GM18526 (cell line): ENCODE measurements around the gene GABBR2.
A peak's percentile ranks its signal among the peaks of the same experiment; 100 is the strongest.

Experiments
- POLR2A ChIP-seq: IDR thresholded peaks from 3 replicates; pipeline ENCODE4 v1.6.1; 2011; ENCODE audit not compliant: insufficient read length; ENCODE audit errors: extremely low read depth

The GABBR2 gene

DNA sequence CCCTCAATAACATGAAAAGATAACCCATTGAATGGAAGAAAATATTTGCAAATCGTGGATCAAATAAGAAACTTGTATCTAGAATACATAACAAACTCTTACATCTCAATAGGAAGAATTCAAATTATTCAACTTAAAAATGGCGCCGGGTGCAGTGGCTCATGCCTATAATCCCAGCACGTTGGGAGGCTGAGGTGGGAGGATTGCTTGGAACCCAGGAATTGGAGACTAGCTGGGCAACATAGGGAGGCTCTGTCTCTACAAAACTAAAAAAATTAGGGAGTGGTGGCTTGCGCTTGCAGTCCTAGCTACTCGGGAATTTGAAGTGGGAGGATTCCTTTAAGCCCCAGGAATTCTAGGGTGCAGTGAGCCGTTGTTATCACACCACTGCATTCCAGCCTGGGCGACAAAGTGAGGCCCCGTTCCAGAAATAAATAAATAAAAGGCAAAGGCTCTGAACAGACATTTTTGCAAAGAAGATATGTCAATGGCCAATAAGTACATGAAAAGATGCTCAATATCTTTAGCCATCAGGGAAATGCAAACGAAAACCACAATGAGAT lies 431.7 kb downstream of the GABBR2 start:
- no peak for TF ChIP-seq POLR2A

DNA sequence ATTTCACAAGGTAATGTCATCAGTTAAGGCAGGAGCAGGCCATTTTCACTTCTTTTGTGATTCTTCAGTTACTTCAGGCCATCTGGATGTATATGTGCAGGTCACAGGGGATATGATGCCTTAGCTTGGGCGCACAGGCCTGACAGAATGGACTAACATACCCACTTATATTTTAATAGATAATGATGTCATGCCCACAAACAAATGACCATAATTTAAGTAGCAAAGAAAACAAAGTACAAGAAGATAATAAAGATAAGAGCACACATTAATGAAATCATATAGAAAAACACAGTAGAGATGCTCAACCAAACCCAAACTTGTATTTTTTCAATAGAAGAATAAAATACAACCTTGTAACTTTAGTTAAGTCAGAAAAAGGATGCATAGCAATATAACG lies 433.6 kb downstream of the GABBR2 start:
- no peak for TF ChIP-seq POLR2A

DNA sequence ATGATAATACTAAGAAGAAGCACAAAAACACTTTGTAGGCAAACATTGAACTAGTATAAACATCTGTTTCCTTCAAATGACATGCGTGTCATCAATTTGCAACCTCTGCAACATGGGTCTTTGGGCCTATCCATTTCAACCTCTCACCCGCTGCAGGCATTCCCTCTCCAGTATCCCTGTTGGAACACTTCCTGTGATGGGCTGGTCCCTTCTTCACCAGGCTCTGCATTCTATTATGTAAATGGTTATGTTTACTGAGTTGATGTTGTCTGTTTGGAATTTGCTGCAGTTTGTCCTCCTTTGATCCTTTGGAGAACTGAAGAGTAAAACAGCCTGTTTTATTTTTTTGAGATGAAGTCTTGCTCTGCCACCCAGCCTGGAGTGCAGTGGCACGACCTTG lies 436.7 kb downstream of the GABBR2 start:
- TF ChIP-seq POLR2A = no peak

DNA sequence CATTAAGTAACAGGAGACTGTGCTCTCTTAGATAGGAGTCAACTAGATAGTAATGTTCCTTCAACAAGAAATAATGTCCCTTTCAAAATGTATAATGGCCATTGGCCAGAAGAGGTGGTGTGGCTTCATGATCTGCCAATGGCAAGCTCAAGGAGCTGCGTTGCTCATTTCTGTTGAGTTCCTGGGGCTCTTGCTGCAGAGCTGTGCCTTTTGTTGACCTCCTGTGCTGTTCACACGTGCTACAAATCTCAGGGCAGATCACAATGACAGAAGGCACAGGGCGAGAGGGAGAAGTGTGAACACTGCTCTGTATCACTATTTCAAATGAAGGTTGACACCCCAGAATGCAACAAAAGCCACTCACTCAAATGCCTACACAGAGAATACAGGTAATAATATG lies 437.3 kb downstream of the GABBR2 start:
- no peak for TF ChIP-seq POLR2A

DNA sequence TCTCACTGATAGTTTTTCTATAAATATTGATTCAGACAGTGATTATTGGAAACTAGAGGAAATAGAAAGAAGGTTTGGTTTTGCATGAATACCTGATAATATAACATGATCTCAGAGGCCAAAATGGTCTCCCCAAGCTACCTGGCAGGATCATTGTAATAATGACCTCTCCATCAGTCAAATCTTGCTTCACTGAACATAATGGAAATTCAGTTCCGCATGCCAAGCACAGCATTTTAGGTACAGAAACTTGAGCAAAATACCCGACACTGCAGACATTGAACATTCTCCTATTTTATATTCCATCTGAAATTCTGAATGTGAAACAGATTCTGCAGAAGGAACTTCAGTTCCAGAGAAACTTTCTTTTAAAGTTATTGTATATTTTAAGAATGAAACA lies 444.2 kb downstream of the GABBR2 start:
- no peak for TF ChIP-seq POLR2A

DNA sequence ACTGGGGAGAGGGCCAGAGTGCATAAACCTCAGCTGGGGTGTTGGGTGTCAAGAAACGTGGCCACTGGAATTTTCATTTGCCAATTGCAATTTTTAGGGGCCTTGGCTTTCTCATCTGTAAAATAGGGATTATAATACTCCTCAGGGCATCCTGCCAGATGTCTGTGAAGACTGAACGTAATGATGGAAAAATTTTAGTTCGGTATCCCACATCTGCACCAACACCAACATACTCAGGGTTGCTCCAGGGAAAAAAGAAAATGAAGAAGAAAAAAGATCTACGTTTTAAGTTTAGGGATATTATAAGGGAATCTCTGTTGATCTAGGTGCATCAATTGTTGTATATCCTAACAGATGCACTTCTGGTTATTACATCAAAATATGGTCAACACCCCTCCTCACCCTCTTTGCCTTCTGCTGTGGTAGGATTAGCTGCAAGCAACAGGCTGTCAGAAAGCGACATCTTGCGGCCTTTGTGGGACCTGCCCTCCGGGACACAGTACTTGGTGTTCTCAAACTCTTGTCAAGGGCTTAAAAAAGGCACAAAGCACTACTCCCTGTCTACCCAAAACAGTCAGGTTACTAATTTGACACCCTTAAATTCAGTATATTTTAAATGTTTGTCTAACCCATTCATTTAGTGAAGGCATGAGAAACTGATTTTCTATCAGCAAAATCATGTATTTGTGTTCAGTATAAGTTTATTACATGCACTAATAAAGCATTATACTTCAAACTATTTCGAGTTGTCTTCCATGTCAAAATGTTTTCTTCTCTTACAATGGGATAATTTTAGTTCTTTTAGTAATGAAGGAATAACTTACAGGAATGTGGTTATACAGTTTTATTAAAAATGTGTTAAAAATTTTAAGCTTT lies 445.0 kb downstream of the GABBR2 start:
- no peak for TF ChIP-seq POLR2A

DNA sequence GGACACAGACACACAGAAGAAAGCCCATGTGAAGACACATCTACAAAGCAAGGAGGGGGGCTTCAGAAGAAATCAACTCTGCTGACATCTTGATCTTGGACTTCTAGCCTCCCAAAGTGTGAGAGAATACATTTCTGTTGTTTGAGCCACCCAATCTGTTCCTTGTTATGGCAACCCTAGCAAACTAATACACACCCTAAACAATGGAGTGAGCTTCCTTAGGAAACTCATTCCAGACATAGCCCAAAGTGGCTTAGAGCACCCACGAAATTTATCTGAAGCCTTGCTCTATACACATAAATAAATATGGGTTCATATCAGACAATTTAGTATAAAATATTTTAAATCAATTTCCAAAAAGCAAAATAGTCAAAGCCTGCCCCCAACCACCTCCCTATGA lies 445.7 kb downstream of the GABBR2 start:
- TF ChIP-seq POLR2A = no peak

DNA sequence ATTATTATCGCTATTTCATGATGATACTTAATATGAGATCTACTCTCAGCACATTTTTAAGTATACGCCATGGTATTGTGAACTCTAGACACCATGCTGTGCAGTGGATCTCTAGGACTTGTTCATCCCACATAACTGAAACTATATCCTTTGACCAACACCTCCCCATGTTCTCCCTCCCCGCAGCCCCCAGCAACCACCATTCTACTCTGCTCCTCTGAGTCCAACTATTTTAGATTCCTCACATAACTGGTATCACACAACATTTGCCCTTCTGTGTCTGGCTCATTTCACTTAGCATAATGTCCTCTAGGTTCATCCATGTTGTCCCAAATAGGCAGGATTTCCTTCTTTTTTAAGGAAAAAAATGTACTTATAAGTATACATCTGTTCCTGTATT lies 446.7 kb downstream of the GABBR2 start:
- no peak for TF ChIP-seq POLR2A

DNA sequence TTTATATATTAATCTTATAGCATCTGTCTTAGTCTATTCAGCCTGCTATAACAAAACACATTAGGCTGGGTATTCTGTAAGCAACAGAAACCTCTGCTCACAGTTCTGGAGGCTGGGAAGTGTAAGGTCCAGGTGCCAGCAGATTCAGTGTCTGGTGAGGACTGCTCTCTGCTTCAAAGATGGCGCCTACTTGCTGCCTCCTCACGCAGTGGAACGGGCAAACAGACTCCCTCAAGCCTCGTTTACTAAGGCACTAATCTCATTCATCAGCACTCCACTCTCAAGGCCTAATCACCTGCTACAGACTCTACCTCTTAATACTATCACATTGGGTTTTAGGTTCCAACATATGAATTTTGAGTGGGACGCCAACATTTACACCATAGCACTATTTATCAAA lies 448.1 kb downstream of the GABBR2 start:
- TF ChIP-seq POLR2A = no peak

DNA sequence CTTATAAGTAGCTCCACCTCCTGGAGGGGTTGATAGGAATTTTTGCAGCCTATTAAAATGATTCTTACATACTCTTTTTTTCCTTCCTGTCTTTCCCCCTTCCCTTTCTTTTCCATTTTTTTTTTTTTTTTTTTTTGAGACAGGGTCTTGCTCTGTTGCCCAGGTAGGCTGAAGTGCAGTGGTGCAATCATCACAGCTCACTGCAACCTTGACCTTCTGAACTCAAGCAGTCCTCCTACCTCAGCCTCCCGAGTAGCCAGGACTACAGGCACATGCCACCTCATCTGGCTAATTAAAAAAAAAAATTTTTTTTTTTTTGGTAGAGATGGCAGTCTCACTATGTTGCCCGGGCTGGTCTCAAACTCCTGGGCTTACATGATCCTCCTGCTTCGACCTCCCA lies 448.9 kb downstream of the GABBR2 start:
- no peak for TF ChIP-seq POLR2A

DNA sequence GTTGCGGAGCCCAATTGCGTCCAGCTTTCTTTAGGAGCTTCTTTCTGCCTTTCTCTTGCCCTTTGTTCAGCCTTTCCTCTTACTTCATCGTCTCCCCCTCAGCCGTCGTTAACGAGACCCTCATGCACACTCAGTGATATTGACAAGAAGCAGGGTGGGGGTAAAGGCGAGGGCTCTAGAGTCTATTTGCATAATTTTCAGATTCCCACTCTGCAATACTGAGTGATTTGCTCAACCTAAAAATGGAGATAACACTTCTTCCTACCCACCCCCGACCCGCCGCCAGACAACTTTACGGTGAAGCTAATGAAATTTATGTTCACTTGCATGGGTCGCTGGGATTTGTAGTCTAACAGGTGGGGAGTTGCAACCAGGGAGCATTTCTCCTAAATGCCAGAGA lies 452.0 kb downstream of the GABBR2 start:
- no peak for TF ChIP-seq POLR2A

DNA sequence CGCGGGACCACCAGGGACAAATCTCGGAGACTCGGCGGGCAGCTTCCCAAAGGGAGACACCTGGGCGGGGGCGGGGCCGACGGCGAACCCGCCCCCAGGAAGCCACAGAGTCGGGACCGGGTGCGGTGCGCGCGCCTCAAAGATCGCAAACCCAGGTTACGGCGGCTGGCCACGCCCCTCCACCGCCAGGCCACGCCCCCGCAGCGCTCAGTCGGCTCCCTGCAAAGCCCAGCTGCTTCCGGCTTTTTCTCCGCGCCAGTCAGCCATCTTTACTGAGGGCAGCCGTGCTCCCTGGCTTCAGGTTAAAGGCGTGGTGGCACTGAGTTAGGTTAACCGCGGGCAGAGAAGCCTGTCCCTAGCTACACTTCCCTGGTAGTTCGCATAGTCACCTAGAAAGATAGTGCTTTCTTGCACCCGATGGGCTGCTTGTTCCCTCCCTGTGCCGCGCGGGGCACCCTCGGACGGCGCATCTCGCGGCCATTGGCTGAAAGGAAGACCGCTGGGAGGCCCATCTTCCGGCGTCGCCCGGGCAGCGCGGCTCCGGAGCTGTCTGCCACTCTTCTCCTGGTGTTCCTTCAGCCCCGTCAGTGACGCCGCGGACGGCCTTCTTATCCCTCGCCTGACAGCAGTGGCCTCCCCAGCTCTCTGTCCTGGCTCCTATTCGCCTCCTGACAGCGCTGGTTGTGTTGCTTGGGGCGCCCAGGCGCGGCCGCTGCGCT lies 453.0 kb downstream of the GABBR2 start, which contains the start of gene TBC1D2:
TBC1D2 (minus strand) TSS at position 72 of the 719 bp plus-strand sequence. CDS start 108 bp downstream, outside the sequence.
- peak; percentile 75 for TF ChIP-seq POLR2A

DNA sequence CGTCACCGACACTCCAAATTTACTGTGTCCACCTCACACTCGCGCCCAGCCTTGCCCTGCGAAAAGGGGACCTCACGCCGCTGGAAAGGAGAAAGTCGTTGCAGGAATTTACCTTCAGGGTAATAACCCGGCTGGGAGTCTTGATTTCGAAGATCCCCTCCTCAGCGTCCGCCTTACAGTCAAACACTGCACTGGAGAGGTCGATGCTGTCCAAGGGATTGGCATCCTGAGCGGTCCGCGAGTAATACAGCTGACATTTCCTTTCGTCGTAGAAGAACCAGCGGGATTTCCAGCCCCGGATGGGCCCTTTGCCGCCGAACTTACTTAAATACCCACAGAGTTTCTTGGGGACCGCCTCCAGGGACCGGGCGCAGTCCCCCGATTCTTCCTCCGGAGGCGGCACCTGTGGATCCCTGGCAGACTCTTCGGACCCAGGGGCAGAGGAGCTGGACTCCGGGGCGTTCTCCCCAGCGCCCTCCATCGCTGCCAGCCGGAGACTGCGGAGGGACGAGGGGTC lies 453.6 kb downstream of the GABBR2 start:
- no peak for TF ChIP-seq POLR2A

DNA sequence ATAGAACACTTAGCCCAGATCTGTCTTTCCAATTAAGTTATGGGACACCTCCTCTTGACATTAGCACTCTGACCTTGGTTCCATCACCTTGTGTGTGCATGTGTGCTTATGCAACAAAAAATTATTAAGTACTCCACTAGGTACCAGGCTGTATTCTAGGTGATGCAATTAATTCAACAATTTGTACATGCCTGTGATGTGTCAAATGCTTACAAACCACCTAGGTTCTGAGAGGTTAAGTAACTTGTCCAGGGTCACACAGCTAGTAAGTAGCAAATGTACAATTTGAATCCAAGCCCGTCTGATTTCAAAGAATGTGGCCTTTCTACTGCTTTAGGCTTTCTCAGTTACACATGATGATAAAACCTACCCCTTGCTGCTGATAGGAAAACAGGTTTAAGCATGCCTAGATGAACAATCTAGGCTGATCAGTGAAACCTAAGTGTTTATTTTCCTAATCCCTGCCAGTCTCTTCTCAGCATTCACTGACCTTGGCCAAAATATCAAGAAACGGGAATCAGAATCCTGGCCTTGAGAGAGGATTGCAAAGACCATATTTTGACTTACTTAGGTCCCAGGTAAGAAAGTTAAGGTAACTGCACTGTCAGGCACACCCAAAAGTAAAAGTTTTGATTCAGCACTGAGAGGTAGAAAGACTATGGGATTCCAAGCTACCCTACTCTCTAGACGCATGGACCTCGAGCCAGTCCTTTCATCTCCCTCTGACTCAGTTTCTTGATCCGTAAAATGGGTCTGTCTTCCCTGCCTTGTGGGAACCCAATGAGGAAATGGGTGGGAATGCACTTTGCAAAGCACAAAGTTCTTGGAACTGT lies 454.3 kb downstream of the GABBR2 start:
- no peak for TF ChIP-seq POLR2A

DNA sequence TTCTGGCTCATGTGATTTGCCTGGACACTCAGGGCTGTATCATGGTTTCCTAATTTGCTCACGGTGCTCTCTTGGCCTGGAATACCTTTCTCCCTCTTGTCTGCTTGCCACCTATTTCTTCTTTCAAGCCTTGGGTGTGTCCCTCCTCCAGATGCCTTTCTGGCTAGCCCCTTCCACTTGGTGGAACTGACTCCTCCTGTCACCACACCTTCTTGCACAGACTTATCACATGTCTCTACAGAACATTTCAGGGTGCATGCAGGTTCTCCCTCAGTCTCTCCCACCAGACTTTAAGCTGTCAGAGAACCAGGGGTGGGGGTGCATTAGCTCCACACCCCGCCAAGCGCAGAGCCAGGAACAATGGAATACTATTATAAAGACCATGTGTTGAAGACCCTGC lies 455.2 kb downstream of the GABBR2 start:
- TF ChIP-seq POLR2A = no peak

DNA sequence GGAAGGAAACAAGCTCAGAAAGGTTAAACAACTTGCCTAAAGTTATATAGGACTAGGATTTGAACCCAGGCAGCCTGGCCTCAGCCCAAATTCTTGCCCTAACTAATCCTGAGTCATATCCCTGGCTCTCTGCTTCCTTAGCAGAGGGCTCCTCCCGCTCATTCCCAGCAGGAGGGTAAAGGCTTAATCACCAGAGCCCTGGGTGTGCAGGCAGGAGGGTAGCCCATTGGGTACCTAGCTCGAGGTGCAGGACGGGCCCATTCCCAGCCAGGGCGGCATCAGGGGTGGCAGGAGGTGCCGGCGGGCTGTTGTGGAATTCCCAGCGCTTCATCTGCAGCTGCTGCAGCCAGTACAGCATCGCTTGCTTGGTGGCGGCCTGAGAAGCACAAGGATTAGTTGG lies 457.2 kb downstream of the GABBR2 start:
- no peak for TF ChIP-seq POLR2A

DNA sequence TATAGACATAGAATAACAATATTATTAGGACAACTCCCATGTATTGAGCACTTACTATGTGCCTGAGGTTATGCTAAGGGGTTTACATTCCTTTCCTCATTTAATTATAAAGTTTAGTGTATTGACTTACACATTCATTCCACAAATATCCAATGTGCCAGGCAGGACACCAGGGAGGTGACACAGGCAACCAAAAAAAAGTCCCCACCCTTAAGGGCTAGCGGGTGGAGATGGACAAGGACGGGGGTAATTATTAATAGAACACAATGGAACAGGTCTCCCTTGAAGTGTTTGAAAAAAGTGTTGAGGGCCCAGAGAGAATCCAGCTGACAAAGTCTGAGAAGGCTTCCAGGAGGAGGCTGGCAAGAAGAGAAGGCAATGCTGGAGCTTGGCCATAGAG lies 459.0 kb downstream of the GABBR2 start:
- TF ChIP-seq POLR2A = no peak
